ENCODE data around the gene TLCD1. TPM values are rescaled to one million over a fixed set of nuclear protein-coding genes. Genes with fewer than 3 reads are reported as not detected.

The TLCD1 gene
- total RNA-seq, 1 experiment from 2014 or later: 44.9 TPM

DNA sequence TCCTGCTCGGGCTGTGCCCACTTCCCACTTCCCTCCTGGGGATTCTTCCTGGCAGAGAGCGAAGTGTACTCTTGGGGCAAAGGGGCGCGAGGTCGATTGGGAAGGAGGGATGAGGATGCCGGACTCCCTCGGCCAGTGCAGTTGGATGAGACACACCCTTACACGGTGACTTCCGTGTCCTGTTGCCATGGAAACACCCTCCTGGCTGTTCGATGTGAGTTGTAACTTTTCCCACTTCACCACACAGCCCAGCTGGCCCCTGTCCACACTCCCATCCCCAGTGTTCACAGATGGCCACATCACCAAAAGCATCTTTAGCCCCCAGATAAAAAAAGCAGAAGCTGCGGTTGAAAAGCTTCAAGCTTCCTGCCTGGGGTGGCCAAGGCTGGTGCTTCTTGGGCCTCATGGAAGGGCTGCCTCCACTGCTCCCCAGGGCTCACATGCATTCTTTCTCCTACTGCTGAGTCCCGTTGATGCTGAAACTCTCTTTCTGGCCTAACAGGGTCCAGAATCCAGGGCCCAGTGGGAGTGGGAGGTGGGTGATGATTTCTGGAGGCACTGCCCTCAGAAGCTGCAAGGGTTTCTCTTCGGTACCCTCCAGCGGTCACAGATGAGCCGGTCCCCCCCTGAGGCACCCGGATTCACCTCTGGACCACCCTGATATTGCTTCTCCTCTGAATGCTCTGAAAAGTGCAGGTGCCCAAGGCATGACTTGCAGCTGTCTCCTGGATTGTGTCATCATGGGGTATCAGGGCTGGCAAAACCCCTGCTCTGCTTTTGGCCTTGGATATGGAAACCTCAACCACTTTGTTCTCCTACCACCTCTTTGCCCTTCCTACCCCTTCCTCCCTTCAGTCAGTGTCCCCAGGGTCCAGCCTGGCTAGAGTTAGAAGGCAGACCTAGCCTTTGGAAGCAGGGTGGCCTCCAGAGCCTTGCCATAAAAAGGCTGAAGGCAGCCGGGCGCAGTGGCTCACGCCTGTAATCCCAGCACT, 15.6 kb upstream of the TLCD1 start:
- H3K4me3 Mint-ChIP-seq (ENCODE audit: low read depth, unreplicated experiment): no peak overlapping the region
- no TSS peak for BruUV-seq (replicated peaks)
- H3K4me1 Mint-ChIP-seq (ENCODE audit: low read depth, unreplicated experiment): peaks cover 25% of the 10 kb centered on the region
- DNase-seq: no peak
- intact Hi-C loops (cut with micrococcal nuclease; ENCODE audit: unreplicated experiment): no loop called here
- TF ChIP-seq, protein P1, sequence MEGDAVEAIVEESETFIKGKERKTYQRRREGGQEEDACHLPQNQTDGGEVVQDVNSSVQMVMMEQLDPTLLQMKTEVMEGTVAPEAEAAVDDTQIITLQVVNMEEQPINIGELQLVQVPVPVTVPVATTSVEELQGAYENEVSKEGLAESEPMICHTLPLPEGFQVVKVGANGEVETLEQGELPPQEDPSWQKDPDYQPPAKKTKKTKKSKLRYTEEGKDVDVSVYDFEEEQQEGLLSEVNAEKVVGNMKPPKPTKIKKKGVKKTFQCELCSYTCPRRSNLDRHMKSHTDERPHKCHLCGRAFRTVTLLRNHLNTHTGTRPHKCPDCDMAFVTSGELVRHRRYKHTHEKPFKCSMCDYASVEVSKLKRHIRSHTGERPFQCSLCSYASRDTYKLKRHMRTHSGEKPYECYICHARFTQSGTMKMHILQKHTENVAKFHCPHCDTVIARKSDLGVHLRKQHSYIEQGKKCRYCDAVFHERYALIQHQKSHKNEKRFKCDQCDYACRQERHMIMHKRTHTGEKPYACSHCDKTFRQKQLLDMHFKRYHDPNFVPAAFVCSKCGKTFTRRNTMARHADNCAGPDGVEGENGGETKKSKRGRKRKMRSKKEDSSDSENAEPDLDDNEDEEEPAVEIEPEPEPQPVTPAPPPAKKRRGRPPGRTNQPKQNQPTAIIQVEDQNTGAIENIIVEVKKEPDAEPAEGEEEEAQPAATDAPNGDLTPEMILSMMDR (IDR thresholded peaks at IDR 0.05; ENCODE audit: unreplicated experiment): no peak
- H3K9me3 Mint-ChIP-seq (ENCODE audit: low read depth, unreplicated experiment): no peaks in the 10 kb centered on the region
- H3K36me3 Mint-ChIP-seq (ENCODE audit: insufficient read depth, unreplicated experiment): peaks cover 66% of the 10 kb centered on the region
- CTCF ChIA-PET: interaction anchor here (0.6 kb wide), 1 partner anchor 14 kb away, joined by 3 read pairs; no protein-coding TSS in a partner anchor
- no peaks in the 10 kb centered on the region for H3K27me3 Mint-ChIP-seq (ENCODE audit: unreplicated experiment)
- H3K27ac Mint-ChIP-seq (ENCODE audit: unreplicated experiment): no peak overlapping the region

DNA sequence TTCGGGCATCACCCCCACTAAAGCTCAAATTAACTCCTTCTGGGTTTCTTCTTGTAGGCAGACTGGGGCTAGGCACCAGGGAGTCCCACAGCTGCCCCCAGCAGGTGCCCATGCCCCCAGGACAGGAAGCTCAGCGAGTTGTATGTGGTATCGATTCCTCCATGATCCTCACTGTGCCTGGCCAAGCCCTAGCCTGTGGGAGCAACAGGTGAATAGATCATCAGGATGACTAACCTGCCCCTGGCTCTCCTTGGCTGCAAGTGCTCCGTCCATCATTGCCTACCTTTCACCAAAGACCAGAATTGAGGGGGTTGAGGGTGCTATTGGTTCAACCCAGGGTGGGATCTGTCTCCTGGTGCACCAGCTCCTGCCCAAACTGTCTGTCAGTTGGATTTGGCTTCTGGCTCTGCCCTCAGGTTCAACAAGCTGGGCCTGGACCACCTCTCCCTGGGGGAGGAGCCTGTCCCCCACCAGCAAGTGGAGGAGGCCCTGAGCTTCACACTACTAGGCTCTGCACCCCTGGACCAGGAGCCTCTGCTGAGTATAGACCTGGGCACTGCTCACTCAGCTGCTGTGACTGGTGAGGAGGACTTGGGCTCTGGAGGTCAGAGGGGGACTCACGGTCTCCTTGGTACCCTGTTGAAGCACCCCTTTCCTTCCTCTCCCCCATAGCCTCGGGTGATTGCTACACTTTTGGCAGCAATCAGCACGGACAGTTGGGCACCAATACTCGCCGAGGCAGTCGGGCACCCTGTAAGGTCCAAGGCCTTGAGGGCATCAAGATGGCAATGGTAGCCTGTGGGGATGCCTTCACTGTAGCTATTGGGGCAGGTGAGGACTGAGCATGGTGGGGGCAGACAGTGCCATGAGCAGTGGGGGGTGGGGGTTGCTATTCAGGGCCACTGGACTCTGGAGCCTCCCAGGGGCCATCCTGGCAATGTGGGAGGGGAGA, 14.6 kb upstream of the TLCD1 start:
- Mint-ChIP-seq H3K27me3 (ENCODE audit: unreplicated experiment) (no peaks in the 10 kb centered on the region), H3K4me1 (ENCODE audit: low read depth, unreplicated experiment) (peaks cover 16% of the 10 kb centered on the region), H3K27ac (ENCODE audit: unreplicated experiment) (no peak overlapping the region), H3K4me3 (ENCODE audit: low read depth, unreplicated experiment) (no peak overlapping the region), H3K9me3 (ENCODE audit: low read depth, unreplicated experiment) (no peaks in the 10 kb centered on the region), H3K36me3 (ENCODE audit: insufficient read depth, unreplicated experiment) (peaks cover 57% of the 10 kb centered on the region)
- CTCF ChIA-PET: no interaction called here
- DNase-seq: no peak
- BruUV-seq (replicated peaks): no TSS peak
- intact Hi-C loops (cut with micrococcal nuclease; ENCODE audit: unreplicated experiment): no loop called here
- TF ChIP-seq, protein P1 (IDR thresholded peaks at IDR 0.05; ENCODE audit: unreplicated experiment): no peak

DNA sequence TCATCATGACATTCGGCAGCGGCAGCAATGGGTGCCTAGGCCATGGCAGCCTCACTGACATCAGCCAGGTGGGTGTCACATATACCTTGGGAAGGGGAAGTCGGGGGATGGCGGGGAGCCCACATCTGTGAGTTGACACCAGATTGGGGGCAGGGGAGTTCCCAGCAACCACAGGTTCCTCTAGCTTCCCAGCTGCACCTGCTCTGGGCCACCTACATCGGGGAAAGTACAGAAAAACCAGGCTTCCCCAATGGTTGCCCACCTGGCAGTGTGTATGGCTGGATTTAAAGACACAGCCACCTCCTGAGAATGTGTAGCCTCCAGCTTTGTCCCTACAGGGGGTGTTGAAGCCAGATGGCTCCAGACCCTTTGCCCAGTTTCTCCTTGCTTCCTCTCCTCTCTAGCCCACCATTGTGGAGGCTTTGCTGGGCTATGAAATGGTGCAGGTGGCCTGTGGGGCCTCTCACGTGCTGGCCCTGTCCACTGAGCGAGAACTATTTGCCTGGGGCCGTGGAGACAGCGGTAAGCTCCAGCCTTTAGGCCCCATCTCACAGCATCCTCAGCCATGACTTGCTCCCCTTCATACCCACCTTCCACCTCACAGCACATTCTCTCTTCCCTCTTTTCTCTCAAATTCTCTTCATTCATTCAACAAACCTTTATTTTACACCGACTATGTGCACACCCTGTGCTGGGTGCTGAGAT, 12.8 kb upstream of the TLCD1 start:
- Mint-ChIP-seq H3K36me3 (ENCODE audit: insufficient read depth, unreplicated experiment) (peaks cover 38% of the 10 kb centered on the region), H3K27ac (ENCODE audit: unreplicated experiment) (no peak overlapping the region), H3K27me3 (ENCODE audit: unreplicated experiment) (no peaks in the 10 kb centered on the region), H3K4me3 (ENCODE audit: low read depth, unreplicated experiment) (no peak overlapping the region), H3K4me1 (ENCODE audit: low read depth, unreplicated experiment) (peaks cover 18% of the 10 kb centered on the region), H3K9me3 (ENCODE audit: low read depth, unreplicated experiment) (no peaks in the 10 kb centered on the region)
- CTCF ChIA-PET: interaction anchor here (0.6 kb wide), 1 partner anchor 148 kb away, joined by 9 read pairs; no protein-coding TSS in a partner anchor
- TF ChIP-seq, protein P1 (IDR thresholded peaks at IDR 0.05; ENCODE audit: unreplicated experiment): no peak
- no TSS peak for BruUV-seq (replicated peaks)
- intact Hi-C loops (cut with micrococcal nuclease; ENCODE audit: unreplicated experiment): no loop called here
- no peak for DNase-seq

Data from Calu3 (cell line).